Left lobe of liver (tissue), 2 donors: Measurements from ENCODE around the gene TBL2. TPM values are rescaled to one million over a fixed set of nuclear protein-coding genes. Genes with fewer than 3 reads are reported as not detected.
"Not testable (repeated sequence)": the region's sequence is repeated elsewhere in the genome, so short reads cannot be mapped to it uniquely, and the experiment has no call there.

Source experiments
- ATAC-seq: fragments of 200-7000 bp; cut with Tn5 transposase; one replicate; pipeline ENCODE4 v1.9.1; 2020; ENCODE audit warnings: mild to moderate bottlenecking, moderate library complexity
- DNase-seq: peaks from one replicate; pipeline ENCODE4 v3.0.0-alpha.2; 2020; ENCODE audit warnings: low spot score
- total RNA-seq: library from RNA; stranded (reverse); gene quantifications from one replicate; pipeline ENCODE4 v1.2.1, GENCODE V29; 2021
- donor health status: DM: no; HTN: no; CAD: no; lungs with moderate emphysema.
- donor health status: DM: no; HTN: yes; CAD: no.

The TBL2 gene
- total RNA-seq, 1 donor from 2014 or later: 16.1 TPM

- no peak for DNase-seq
- no peak for ATAC-seq
Measured at GRCh38 chr7:73572767-73573186, 5.6 kb downstream of the TBL2 start.

GRCh38 chr7:73570977-73571376, 7.4 kb downstream of the TBL2 start:
- no peak for DNase-seq
- ATAC-seq: no peak

- DNase-seq (no peak), ATAC-seq (no peak)
Measured at GRCh38 chr7:73570521-73570920, 7.9 kb downstream of the TBL2 start.

- no peak for DNase-seq
- no peak for ATAC-seq
Measured at GRCh38 chr7:73569042-73569608, 9.3 kb downstream of the TBL2 start.

GRCh38 chr7:73567846-73568685, 10.3 kb downstream of the TBL2 start:
- ATAC-seq (no peak), DNase-seq (no peak)

GRCh38 chr7:73567140-73567539, 11.2 kb downstream of the TBL2 start:
- ATAC-seq (no peak), DNase-seq (no peak)

- ATAC-seq: peak; percentile 27
Measured at GRCh38 chr7:73566431-73566830, 11.9 kb downstream of the TBL2 start.

GRCh38 chr7:73565675-73566340, 12.6 kb downstream of the TBL2 start:
- ATAC-seq: peak; percentile 73
- no peak for DNase-seq

More at GRCh38 chr7:73566431-73566830, 11.9 kb downstream of the TBL2 start:
- not testable (repeated sequence) for DNase-seq

GRCh38 chr7:73560109-73560835, 18.1 kb downstream of the TBL2 start:
- DNase-seq: no peak

GRCh38 chr7:73557397-73558257, 20.8 kb downstream of the TBL2 start, which contains the start of gene BCL7B:
Gene BCL7B (minus strand): TSS chr7:73557690. CDS start chr7:73557578, 112 bp downstream.
- DNase-seq: peak; percentile 83
- ATAC-seq: peak; percentile 78

More at GRCh38 chr7:73560109-73560835, 18.1 kb downstream of the TBL2 start:
- no peak for ATAC-seq

GRCh38 chr7:73557108-73557396, 21.3 kb downstream of the TBL2 start:
- DNase-seq (peak; percentile 96), ATAC-seq (peak; percentile 93)

- no peak for ATAC-seq
Measured at GRCh38 chr7:73556208-73557107, 21.9 kb downstream of the TBL2 start.

GRCh38 chr7:73555411-73555982, 22.9 kb downstream of the TBL2 start:
- DNase-seq (no peak), ATAC-seq (no peak)

More at GRCh38 chr7:73556208-73557107, 21.9 kb downstream of the TBL2 start:
- no peak for DNase-seq

- not testable (repeated sequence) for DNase-seq, ATAC-seq
Measured at GRCh38 chr7:73550093-73550492, 28.3 kb downstream of the TBL2 start.

- no peak for ATAC-seq
Measured at GRCh38 chr7:73549176-73549575, 29.2 kb downstream of the TBL2 start.

GRCh38 chr7:73547841-73548240, 30.5 kb downstream of the TBL2 start:
- DNase-seq (no peak), ATAC-seq (no peak)

More at GRCh38 chr7:73549176-73549575, 29.2 kb downstream of the TBL2 start:
- no peak for DNase-seq

GRCh38 chr7:73544678-73545077, 33.7 kb downstream of the TBL2 start:
- DNase-seq (no peak), ATAC-seq (no peak)

- DNase-seq (no peak), ATAC-seq (no peak)
Measured at GRCh38 chr7:73541722-73542121, 36.7 kb downstream of the TBL2 start.

GRCh38 chr7:73539709-73540108, 38.7 kb downstream of the TBL2 start:
- no peak for ATAC-seq
- no peak for DNase-seq
